NCI-H748 treated with DMSO at 0.1 percent for 48 hours (cell line): ENCODE data around the gene RING1.

Source experiments
- DNase-seq: peaks from one replicate; lab custom pipeline; 2025; lab: John Stamatoyannopoulos, UW

RING1 gene

DNA sequence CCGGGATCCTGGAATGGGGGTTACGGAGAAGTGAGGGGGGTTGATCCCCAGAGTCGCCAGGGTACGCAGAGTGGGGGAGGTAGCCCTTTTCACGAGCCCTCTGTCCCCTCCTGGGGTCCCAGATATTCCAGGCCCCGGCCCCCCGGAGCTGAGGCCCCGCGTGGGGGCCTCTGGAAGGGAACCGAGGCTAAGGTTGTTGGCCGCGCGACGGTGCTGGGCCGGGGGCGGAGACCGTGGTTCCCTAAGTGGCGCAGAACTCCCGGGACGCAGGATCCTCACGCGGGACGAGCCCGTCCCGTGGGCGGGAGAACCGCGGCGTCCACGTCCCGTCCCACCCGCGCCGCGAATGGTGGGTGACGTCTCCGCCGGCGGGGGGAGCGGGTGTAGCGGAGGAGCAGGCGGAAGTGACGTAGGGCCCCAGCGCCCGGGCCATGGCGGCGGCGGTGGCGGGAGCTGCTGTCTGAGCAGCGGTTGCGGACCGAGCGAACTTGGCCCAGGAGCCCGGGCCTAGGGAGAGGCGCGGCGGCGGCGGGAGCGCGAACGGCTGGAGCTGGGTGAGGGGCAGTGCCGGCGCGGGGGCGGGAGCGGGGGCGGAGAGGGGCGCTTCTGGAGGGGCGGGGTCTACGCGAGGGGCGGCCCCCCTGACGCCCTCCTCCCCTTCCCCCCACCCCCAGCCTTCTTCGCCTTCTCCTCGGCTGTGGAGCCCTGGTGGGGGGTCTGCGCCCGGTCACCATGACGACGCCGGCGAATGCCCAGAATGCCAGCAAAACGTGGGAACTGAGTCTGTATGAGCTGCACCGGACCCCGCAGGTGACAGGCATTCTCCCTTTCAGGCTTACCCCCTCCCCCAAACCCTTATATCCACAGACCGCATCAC, at the start of gene RING1:
RING1 (plus strand) TSS at position 410 of the 877 bp plus-strand sequence; CDS start at position 733, 323 bp downstream.
- peak; percentile 54 for DNase-seq

DNA sequence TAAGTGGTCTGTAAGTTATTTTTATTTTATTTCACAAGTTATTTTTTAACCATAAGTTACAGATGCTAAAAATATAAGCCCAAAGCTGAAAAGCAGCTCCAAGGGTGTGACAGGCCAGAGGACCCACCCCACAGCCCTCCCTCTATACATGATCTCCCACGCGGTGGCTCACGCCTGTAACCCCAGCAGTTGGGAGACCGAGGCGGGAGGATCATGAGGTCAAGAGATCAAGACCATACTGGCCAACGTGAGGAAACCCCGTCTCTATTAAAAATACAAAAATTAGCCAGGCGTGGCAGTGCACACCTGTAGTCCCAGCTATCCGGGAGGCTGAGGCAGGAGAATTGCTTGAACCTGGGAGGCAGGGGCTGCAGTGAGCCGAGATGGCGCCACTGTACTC, 48.2 kb upstream of the RING1 start:
- no peak for DNase-seq

DNA sequence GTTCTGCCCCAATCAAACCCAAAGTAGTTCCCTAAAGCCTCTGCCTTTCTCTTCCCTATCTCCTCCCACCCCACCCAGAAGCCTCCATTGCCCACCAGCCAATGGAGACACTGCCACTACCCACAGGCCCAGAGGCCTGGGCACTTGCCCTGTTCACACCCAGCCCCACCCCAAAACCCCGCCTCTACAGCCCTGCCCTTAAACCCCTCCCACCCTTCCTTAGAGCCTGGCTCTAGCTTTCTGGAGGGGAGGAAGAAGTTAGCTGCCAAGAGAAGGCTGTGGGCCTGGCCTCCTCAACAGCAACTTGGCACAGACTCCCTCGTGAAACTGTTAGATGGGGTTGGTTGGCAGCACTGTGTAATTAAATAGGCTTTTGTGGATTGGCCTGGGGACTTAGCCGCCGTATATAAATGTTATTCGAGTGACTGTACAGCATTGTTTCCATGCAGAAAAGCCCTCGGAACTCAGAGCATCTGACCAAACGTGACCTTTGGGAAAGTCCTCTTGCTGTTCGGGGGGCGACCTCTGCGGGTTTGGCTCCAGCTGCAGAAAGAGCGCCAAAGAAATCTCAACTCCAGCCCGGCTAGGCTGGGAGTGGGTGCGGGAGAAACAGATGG, 47.5 kb upstream of the RING1 start:
- DNase-seq: no peak

DNA sequence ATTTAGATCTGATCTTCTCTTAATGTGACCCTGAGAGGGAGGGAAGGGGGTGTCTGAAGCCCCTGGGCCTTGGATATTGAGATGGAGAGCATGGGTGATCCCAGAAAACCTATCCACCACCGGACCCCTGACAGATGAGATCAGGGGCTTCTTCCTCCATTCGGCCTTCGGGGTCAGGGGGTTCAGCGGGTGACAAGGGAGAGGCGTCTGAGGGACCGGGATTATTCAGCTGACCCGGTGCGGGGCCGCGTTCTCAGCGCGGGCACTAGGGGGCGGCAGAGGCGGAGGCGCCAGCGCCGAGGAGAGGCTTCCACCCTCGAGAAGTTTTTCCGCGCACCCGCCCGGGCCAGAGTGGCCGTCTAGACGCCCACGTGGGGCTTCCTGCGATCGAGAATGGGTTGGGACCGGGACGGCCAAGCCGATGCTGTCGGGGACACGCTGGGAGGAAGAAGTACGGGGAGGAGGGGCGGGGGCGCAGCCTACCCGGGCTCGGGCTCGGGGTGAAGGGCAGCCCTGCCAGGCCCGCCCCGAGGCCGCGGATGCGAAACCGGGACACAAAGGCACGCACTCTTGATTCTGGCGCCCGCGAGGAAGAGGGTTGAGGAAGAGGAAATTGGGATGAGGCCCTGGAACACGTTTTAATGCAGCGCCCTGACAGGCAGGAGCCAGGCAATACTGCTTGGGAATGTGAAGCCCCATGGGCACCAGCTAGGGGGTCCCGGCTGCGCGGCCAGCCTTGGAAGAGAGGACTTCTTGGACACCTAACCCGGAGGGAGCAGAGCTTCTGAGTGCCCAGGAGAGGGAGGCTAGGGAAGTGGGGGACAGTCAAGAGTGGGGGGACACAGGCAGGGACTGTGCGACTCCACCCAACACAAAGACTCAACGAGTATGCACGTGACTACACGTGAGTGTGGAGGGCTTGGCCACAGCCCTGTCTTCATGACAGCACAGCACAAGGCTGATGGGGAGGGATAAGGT, 46.7 kb upstream of the RING1 start:
- DNase-seq: peak; percentile 55

DNA sequence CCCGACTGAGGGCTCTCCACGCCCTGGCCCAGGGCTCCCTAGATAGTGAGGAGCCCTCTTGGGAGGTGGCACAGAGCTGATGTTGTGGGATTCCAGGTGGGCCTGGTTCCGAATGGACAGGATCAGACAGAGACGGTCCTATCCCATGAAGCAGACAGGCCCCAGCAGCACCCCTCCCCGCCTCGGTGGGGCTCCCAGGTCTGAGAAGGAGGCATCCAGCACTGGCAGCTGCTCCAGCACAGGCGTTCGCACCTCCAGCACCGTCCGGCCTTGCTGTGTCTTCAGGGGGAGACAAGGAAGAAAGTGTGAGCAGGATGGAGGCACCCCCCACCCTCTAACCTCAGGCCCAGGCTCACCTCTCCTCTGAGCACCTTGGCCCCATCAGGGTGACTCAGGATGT, 44.8 kb upstream of the RING1 start:
- no peak for DNase-seq

DNA sequence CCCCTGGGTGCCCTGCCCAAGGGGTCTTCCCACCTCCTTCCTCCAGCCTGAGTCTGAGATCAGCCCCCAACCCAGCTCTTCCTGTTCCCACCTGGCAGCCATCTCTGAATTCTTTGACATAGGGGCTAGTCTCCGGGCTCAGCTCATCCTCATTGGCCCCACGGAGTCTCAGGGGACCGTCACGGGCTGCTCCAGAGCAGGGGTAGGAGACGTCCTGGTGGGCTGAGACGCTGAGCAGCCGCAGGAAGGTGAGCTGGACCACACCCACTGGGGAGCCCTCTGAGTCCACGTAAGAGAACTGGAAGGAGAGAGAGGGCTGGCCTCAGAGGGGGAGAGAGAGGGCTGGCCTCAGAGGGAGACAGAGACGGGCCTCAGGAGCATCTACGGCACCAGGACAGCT, 44.1 kb upstream of the RING1 start:
- no peak for DNase-seq

DNA sequence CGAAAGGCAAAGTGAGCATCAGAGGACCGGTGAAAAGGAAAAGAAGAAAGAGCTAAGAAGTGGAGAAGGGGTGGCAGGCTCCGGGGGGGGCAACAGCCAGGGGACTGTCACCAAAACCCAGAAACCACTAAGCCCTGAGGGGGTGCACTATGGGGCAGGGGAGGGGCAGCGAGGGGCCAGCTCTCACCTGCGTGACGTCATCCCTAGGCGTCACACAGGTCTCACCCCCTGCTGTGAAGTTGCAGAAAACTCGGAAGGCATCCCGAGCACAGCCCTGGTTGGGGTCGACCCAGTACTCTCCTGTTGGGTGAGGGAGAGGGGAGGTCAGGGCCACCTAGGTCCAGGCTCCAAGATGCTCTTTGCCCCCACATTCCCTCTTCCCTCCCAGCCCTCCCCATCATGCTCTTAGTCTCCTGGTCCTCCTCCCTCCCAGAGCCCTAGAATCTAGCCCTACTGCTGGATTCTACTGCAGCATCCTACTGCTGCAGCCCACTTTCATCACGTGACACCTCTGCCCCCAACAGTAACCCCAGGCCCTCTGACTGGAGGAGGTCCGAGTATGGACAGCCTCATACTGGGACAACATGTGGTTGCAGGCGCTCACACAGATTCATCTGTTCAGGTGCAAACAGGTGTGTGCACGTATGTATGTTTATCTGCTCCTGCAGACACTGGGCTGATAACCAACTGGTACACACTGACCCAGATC, 43.5 kb upstream of the RING1 start:
- DNase-seq: no peak

DNA sequence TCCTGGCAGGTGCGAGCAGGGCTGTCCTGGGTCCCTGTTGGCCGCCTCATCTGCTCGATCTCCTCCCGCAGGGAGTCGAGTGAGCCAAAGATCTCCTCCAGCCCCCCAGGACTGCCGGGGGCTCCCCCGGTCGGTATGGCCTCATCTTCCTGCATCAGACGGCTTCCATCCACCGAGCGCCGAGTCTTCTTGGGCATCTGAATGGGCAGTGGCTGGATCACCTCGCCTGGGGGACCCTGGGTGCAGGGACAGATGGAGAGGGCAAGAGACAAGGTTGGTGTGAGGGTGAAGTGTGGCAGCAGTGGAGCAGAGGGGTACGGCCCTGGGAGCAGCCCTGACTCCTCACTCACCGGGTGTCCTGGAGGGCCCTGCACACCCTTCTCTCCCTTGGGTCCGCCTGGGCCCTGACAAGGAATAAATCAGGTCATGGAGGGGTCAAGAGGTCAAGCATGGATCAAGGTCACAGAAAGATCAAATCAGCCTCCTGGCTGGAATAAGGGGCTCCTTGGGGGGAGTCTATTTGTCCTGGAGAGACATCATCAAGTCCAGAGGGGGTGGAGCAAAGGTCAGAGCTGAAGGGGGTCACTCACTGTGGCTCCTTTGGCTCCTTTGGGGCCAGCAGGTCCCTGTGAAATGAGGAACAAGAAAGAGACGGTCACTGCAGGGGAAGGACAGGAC, 42.6 kb upstream of the RING1 start:
- no peak for DNase-seq

DNA sequence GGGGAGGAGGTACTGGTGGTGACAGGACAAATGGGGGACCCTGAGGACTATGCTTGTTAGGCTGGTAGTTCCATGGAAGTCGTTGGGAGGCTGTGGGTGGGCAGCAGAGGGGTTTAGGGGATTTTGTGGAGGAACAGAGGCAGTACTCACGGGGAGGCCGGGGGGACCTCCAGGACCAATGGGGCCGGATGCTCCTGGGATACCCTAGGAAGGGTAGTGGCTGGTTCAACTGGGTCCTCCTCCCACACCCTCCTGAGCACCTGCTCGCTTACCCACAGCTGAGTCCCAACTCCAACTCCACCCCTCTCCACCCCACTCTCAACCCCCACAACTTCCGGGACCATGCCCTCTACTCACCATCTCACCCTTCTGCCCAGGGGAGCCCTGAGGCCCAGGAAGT, 41.9 kb upstream of the RING1 start:
- no peak for DNase-seq

DNA sequence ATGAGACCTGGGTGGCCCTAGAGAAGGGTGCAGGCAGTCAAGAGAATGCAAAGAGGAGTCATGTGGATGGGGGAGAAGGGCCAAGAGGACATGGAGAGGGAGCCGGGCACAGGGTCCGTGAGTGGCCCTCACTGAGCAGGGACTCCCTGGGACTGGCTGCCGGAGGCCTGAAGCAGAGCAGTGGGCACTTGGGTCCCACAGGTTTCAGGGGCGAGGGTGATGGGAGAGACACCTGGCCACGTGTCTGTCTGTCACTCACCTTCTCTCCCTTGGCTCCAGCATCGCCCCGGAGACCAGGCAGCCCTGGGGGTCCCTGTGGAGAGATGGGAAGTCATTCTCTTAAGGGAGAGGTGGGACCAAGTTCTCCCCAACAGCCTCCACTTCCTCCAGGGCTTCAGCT, 41.5 kb upstream of the RING1 start:
- no peak for DNase-seq

DNA sequence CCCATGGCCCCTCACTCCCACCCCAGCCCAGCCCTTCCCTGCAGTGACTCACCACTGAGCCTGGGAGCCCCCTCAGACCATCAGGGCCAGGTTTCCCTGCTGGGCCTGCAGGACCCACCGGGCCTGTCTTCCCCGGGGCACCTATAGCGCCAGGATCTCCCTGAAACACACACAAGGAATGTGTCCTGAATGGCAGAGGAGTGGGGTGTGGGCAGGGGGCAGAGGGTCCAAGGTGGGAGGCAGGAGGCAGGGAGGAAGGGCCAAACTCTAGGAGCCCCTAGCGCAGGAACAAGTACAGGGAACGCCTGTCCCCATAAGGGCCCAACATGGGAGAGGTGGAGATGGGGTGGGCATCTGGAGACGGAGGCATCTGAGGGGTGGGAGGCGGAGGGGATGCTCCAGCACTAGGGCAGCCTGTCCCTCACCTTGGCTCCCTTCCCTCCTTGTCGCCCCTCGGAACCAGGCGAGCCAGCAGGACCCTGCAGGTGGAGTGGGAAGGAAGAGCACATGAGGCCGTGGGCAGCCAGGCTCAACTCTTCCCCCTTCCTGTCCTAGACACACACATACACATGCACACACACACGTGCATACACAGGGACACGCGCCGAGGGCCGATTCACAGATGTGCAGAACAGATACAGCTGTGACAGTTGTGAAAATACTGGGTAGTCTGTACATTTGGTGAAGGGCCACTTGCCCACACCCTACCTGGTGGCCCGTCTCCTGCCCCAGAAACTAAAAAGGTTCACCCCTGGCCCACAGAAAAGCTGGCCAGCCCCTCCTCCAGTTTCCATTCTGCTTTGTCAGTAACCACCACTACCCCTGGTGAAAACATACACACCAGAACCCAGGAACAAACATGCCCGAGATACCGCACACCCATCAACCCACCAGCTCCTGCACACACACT, 40.7 kb upstream of the RING1 start:
- DNase-seq: no peak

DNA sequence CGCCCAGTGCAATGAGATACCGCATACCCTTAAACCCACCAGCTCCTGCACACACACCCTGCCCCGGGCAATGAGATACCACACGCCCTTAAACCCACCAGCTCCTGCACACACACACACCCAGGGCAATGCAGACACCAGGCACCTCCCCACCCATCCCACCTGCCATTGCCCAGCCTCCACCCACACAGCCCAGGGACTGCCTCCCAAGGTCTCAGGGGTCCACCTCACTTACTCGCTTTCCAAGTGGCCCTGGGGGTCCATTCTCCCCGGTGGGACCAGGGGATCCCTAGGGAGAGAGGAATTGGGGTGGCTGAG, 40.1 kb upstream of the RING1 start:
- DNase-seq: no peak

DNA sequence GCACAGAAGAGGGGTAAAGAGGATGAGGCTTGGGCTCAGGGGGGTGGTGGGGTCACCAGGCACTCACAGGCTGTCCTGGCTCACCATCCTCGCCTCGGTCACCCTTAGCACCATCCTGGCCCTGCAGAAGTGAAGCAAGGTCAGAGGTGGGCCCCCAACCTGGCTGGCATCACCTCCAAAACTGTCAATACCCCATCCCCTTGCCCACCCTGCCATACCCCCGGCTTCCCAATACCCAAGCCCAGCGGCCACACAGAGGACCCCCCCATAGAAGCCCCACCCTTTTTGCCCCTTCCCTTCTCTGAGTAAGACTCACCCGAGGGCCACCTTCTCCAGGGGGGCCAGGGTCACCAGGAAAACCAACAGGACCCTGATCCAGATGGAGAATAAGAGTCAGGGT, 39.7 kb upstream of the RING1 start:
- DNase-seq: no peak

DNA sequence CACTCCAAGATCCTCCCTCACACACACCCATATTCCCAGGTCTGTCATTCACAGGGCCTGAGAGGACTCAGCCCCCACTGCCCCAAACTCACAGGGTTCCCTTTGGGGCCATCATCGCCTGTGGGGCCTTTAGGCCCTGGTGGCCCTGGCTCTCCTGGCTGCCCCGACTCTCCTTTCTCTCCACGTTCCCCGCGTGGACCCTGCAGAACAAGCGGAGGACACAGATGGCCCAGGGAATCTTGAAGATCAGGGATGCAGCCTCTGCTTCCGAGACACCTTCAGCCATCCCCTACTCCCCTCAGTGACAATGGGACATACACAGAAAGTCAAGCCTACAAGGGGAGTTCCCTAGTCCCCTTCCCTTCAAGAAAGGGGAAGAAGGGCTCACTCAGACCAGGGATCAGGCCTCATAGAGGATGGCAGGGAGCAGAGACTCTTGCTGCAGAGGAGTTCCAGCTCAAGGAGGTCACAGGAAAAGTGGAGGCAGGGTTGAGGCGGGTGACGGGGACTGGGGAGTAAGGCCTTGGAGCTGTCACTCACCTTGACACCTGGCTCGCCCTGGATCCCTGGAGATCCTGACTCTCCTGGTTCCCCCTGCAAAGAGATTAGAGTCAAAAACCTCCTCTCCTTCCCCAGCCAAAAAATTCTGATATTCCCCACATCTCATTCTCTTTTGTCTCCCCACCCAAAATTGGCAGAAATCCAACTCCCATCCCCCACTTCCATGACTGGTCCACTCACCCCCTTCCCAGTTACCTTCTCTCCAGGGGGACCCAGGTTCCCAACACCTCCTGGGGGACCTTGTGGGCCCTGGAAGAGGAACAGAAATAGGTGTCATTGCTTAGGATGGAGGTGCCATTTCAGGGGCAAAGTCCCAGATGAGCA, 38.8 kb upstream of the RING1 start:
- DNase-seq: no peak

DNA sequence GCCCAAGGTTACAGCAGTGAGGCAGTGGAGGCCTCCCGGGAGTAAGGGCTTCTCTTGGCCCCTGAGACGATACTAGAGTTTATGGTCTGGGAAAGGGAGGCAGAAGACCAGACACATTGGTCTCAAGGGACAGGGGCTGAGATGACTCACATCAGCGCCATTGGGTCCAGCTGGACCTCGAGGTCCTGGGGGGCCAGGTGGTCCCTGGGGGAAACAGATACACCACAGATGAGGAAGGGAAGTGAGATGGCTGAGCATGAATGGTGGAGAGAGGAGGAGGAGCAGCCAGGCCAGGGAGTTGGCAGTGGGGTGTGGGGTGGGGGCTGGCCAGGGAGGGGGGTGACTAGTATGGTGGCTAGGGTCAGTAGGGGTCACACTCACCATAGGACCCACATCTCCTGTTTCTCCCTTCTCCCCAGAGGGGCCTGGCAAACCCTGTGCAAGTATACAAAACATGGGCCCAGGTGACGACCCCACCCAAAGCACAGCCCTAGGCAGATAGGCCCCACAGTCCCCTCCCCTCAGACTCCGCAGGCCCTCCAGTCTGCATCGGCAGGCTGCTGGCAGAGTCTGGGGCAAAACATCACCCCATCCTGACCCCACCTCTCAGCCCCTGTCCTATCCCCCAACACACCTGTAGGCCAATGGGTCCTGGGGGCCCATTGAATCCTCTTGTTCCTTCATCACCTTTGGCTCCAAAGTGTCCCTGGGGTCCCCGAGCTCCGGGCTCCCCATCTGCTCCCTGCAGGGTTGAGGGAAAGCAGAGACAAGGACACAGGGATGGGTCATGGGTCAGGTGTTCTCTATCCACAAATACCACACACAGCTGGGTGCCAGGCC, 37.9 kb upstream of the RING1 start:
- DNase-seq: no peak

DNA sequence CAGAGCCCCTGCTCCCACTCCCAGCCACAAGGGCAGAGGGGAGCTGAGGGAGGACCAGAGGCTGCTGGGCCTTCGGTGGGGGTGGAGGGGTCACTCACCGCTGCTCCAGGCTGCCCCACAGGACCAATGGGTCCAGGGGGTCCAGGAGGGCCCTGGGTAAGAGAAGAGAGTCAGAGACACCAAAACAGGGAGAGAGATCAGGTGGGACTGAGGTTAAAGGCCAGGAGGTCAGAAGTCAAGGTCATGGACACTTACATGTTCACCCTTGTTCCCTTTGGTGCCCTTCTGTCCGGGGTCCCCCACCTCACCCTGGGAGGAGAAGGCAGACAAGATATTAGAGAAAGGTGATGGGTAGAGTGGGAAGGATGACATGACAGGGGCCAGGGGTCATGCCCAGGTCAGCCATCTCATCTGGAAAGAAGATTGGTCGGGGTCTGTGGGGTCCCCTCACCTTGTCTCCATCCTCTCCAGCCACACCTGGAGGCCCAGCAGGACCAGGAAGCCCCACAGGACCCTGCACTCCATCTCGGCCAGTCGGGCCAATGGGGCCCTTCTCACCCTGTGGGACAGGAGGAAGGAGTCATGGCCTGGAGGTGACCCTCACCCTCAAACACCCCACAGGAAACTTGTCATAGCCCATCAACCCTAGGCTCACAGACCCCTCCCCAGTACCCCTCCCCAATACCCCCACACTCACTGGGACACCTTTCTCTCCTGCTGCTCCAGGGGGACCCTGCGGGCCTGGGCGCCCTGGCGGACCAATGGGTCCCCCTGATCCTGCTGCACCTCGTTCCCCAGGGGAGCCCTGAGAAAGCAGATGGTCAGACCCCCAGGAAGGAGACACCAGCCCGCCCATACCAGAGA, 37.1 kb upstream of the RING1 start:
- DNase-seq: no peak
